GM12874 (cell line): ENCODE measurements around the gene RGS14.

Source experiments
- TF ChIP-seq, protein P1 (sequence below): IDR thresholded peaks from 2 replicates; pipeline ENCODE4 v1.5.1; 2011; ENCODE audit warnings: low read depth, mild to moderate bottlenecking, control low read depth, low read length, moderate library complexity; ENCODE audit not compliant: insufficient read depth

The RGS14 gene

DNA sequence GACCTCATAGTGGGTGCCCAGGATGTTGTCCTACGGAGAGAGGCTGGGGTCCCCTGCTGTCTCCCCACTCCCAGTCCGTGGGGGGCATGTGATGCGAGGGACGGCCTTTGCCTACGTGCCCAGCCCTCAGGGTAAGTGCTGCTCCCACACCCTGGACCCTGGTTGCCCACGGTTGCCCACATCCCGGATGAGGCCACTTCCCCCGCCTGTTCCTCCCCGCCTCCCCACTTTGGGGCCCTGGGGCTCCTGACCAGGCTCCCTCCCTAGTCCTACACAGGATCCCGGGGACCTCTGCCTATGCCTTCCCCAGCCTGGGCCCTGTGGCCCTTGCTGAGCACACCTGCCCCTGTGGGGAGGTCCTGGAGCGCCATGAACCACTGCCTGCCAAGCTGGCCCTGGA lies 28.0 kb downstream of the RGS14 start:
- TF ChIP-seq, protein P1, sequence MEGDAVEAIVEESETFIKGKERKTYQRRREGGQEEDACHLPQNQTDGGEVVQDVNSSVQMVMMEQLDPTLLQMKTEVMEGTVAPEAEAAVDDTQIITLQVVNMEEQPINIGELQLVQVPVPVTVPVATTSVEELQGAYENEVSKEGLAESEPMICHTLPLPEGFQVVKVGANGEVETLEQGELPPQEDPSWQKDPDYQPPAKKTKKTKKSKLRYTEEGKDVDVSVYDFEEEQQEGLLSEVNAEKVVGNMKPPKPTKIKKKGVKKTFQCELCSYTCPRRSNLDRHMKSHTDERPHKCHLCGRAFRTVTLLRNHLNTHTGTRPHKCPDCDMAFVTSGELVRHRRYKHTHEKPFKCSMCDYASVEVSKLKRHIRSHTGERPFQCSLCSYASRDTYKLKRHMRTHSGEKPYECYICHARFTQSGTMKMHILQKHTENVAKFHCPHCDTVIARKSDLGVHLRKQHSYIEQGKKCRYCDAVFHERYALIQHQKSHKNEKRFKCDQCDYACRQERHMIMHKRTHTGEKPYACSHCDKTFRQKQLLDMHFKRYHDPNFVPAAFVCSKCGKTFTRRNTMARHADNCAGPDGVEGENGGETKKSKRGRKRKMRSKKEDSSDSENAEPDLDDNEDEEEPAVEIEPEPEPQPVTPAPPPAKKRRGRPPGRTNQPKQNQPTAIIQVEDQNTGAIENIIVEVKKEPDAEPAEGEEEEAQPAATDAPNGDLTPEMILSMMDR: no peak

DNA sequence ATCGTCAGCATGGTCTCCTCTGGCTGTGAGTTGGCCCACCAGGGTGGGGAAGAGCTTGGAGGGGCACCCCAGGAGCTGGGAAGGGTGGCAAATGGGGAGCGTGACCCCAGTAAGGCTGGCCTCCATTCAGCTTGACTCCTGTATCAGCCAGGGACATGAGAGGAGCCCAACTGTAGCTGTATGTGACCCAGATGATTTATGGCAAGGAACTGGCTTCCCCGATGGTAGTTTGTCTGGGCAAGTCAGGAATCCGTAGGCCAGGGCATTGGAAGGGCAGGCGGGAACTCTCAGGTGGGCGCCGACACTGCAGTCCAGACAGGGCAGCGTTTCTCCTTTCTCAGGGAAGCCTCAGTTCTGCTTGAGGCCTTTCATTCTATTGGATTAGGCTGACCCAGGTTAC lies 28.8 kb downstream of the RGS14 start:
- TF ChIP-seq, protein P1: no peak

DNA sequence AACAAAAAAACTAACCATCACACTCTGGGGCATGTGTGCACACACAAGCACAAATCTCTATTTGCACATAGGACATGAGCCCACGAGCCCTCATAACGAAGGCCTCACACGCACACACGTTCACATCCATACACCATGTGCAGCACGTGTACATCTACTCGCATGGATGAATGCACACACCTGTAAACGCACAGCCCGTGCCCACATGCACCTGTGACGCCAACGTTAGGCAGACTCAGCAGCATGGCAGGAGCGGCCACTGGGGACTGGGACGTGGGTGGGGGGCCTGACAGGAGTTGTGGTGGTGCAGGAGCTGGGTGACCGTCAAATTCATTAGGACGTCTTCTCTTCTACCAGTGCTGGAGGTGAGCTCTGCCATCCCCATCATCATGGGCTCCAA lies 29.7 kb downstream of the RGS14 start:
- TF ChIP-seq, protein P1: no peak

DNA sequence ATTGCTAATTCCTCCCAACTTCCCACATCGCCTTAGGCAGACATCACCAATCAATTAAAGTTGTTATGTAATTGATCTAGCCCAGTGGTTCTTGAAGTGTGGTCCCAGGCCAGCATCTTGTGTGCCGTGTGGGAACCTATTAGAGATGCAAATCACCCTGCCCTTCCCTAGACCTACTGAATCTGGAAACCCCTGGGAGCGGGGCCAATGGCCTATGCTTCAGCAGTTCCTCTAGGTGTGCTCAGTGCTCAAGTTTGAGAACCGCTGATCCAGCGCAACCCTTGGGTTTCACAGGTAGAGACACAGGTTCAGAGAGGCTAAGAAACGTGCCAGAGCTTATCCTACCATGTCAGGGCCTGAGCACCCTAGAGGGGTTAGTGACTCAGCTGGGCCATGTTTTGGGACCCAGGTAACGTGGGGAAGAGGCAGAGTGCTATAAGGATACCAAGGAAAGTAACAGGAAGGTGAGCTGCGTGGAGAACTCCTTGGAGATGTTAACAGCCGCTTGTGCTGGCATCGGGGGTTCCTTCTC lies 30.9 kb downstream of the RGS14 start:
- TF ChIP-seq, protein P1: no peak

DNA sequence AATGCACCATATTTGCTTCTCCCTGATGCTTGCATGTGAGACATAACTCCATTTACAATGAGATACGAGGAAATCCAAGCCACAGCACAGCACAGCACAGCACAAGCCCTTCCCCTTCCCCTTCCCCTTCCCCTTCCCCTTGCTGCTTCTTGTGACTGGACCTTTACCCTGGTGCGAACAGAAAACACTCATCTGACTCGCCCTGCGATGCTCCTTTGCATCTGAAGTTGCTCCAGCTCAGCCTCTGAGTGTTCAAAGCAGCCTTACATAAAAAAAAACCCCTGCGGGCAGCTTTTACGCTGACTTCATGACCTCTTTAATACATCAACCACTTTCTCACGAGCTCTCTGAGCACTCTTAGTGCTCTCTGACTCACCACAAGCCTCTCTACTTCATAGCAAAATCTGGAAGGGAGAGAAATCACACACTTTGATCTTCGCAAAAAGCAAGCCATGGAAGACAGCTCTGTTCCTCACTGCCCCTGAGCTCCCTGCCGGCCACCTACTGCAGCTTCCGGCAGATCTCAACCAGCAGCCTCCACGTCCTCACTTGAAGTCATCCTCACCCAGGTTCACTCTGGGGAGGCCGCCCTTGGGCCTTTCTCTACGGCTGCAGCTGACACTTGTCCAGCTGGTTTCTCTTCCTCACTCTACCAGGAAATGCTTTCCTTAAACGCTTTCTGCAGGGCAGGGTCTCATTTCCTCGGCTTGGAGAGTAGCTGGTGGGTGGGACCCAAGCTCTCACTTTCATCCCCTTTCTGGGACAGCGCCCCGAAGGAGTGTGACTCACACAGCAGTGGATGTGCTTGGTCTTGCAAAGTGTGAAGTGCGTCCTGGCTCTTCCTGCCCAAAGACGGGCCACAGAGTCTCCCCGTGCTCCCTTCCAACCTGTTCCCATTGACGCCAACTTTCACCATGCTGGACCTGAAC lies 31.8 kb downstream of the RGS14 start:
- TF ChIP-seq, protein P1: no peak

DNA sequence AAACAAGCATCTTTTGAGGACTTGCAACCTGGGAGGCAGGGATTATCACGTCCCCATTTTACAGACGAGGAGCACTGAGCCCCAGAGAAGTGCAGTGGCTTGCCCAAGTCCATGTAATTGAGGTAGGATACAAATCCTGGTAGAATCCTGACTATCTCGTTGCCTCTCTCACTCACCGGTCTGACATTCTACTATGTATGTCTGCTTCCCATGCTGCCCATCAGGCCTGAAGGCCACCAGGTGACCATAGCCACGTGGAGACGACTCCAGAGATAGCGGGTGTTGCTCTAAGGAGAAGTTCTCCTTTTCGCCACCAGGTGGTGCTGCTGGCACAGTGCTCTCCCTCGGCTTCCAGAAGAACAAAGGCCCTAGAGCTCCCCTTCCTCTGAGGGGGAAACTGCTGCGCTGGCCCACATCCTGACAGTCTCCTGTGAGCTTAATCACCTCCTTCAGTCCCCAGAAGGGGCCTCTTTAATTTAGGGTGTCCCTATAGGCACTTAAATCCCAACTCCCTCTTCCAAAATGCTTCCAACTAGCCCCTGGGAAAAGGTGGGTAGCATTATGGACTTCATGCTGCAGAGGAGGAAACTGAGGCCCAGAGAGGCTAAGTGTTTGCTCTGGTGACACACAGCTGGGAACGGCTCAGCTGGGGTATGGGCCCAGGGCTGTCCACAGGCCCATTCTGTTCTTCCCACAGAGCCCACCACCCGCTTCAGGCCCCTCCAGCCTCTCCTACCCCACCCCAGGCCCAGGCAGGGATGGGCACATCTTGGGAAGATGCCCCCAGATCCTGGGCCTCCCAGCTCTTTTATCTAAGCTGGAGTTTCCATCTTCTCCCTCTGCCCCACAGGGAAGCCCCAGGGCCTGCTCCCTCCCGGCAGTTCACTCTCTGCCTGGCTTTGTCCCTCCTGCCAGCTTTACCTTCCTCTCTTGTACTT lies 32.9 kb downstream of the RGS14 start:
- TF ChIP-seq, protein P1: peak; percentile 93

DNA sequence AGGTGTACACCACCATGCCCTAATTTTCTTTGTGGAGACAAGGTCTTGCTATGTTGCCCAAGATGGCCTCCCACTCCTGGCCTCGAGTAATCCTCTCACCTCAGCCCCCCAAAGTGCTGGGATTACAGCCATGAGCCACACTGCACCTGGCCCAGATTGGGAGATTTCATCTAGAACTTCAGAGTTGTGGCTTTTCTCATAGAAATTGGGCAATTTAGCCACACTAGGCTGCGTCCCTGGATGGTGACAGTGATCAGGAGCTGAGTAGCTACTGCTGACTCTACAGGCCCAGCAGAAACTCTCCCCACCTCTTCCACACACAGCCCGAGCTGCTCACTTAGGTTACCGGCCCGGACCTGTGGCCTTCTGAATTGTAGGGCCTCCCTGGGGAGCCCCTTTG lies 35.0 kb downstream of the RGS14 start:
- TF ChIP-seq, protein P1: no peak
